GM12878 (cell line): ENCODE results near the gene NAT14. TPM values are rescaled to one million over a fixed set of nuclear protein-coding genes. Genes with fewer than 3 reads are reported as not detected.
A peak's percentile ranks its signal among the peaks of the same experiment; 100 is the strongest.

Experiments used
- ATAC-seq: fragments of 200-7000 bp; cut with Tn5 transposase; 3 replicates; pipeline ENCODE4 v1.9.1; 2020; ENCODE audit warnings: mild to moderate bottlenecking, moderate library complexity
- BruUV-seq: library from RNA; stranded (reverse); fragments of 400-500 nt; replicated peaks from 2 replicates; lab custom pipeline; 2021; lab: Mats Ljungman, UMichigan
- CTCF ChIA-PET: fragments of 300-600 bp; sonication (Branson Sonifier 250); formaldehyde crosslinking; extraction: SDS; loops from one replicate; lab custom pipeline; 2021; ENCODE audit warnings: inconsistent platforms; lab: Yijun Ruan, JAX
- POLR2A ChIA-PET: fragments of 350-600 bp; formaldehyde crosslinking; extraction: SDS; loops from one replicate; lab custom pipeline; 2021; ENCODE audit warnings: inconsistent platforms; lab: Charles Lee
- RAD21 ChIA-PET: fragments of 300-600 bp; sonication (Branson Sonifier 250); formaldehyde crosslinking; loops from one replicate; lab custom pipeline; 2023; ENCODE audit warnings: antibody characterized with exemption; ENCODE audit not compliant: unreplicated experiment; lab: Charles Lee
- SMC1A ChIA-PET: fragments of 300-600 bp; sonication (Branson Sonifier 250); formaldehyde crosslinking; loops from one replicate; lab custom pipeline; 2023; ENCODE audit not compliant: unreplicated experiment, uncharacterized antibody; lab: Charles Lee
- DNase-seq: peaks from one replicate; pipeline ENCODE4 v3.0.0-alpha.2; 2011; ENCODE audit warnings: low read depth, low spot score
- FAIRE-seq: peaks from 3 replicates; lab custom pipeline; 2011; peaks lifted over from hg19 to GRCh38; lab: Jason Lieb, UNC
- H2AFZ ChIP-seq: 2 replicates; pipeline ENCODE4 v1.6.0; 2011; ENCODE audit warnings: low read depth, low read length, control low read depth; ENCODE audit not compliant: control insufficient read depth
- H3K27ac ChIP-seq: 2 replicates; pipeline ENCODE4 v1.5.1; 2011; ENCODE audit warnings: control low read depth; ENCODE audit not compliant: control insufficient read depth, insufficient read depth
- H3K27me3 ChIP-seq, 2 experiments: replicated peaks in 1 of 2; 2 replicates each; pipeline versions ENCODE4 v1.6.0 to v1.6.1; 2011; ENCODE audit warnings: low read length in 1 of 2; ENCODE audit not compliant: control insufficient read depth in 2 of 2, insufficient read depth in 2 of 2
- H3K36me3 ChIP-seq, 2 experiments: 2 replicates each; pipeline ENCODE4 v1.5.1; 2011; ENCODE audit warnings: low read length in 1 of 2; ENCODE audit not compliant: control insufficient read depth in 2 of 2, insufficient read depth in 2 of 2
- H3K4me1 ChIP-seq: 2 replicates; pipeline ENCODE4 v1.6.1; 2011; ENCODE audit warnings: mild to moderate bottlenecking, low read length, moderate library complexity, mixed read lengths; ENCODE audit not compliant: control insufficient read depth, insufficient read depth
- H3K4me2 ChIP-seq: 2 replicates; pipeline ENCODE4 v1.6.0; 2011; ENCODE audit warnings: control low read depth; ENCODE audit not compliant: control insufficient read depth, insufficient read depth
- H3K4me3 ChIP-seq: fragments of 200-600 bp; sonication (generic); 2 replicates; pipeline ENCODE4 v1.5.1; 2016
- H3K79me2 ChIP-seq: 2 replicates; pipeline ENCODE4 v1.6.0; 2011; ENCODE audit warnings: low read length; ENCODE audit not compliant: control insufficient read depth, insufficient read depth
- H3K9ac ChIP-seq: 2 replicates; pipeline ENCODE4 v1.8.0; 2011; ENCODE audit warnings: low read length, control low read depth, mixed read lengths; ENCODE audit not compliant: control insufficient read depth, insufficient read depth
- H3K9me3 ChIP-seq: replicated peaks from 3 replicates; pipeline ENCODE4 v1.5.1; 2011; ENCODE audit warnings: mild to moderate bottlenecking, low read length; ENCODE audit not compliant: control insufficient read depth, insufficient read depth
- H4K20me1 ChIP-seq: 2 replicates; pipeline ENCODE4 v1.6.0; 2011; ENCODE audit not compliant: control insufficient read depth, insufficient read depth
- BACH1 ChIP-seq: fragments of 450-650 bp; IDR thresholded peaks from 2 replicates; pipeline ENCODE4 v1.6.1; 2017; ENCODE audit warnings: mild to moderate bottlenecking, borderline replicate concordance
- CBFB ChIP-seq: IDR thresholded peaks from 2 replicates; pipeline ENCODE4 v1.6.1; 2016; ENCODE audit warnings: antibody characterized with exemption, low read depth
- HDAC2 ChIP-seq: fragments of 200-600 bp; sonication (generic); IDR thresholded peaks from 2 replicates; pipeline ENCODE4 v1.6.1; 2017
- HDAC6 ChIP-seq: fragments of 200-600 bp; sonication (generic); IDR thresholded peaks from one replicate; pipeline ENCODE4 v1.8.0; 2017; ENCODE audit warnings: antibody characterized with exemption; ENCODE audit not compliant: unreplicated experiment
- JUNB ChIP-seq: IDR thresholded peaks from 2 replicates; pipeline ENCODE4 v1.6.1; 2016; ENCODE audit warnings: antibody characterized with exemption, mild to moderate bottlenecking
- KAT2A ChIP-seq: conservative IDR thresholded peaks from 2 replicates; pipeline ENCODE4 v1.6.1; 2011; ENCODE audit warnings: low read depth, low read length; ENCODE audit not compliant: control insufficient read depth
- POLR2A ChIP-seq: IDR thresholded peaks from 2 replicates; pipeline ENCODE4 v1.6.1; 2011; ENCODE audit warnings: low read depth, mild to moderate bottlenecking, low read length
- SPI1 ChIP-seq: IDR thresholded peaks from 2 replicates; pipeline ENCODE4 v1.6.1; 2011; ENCODE audit warnings: low read depth, mild to moderate bottlenecking, low read length, moderate library complexity, borderline replicate concordance; ENCODE audit not compliant: insufficient read depth
- TBL1XR1 ChIP-seq: IDR thresholded peaks from 2 replicates; pipeline ENCODE4 v1.6.1; 2012; ENCODE audit warnings: low read depth, low read length, improper control_type of control experiment
- WRNIP1 ChIP-seq: IDR thresholded peaks from 2 replicates; pipeline ENCODE4 v1.6.1; 2011; ENCODE audit warnings: low read depth, low read length, improper control_type of control experiment, borderline replicate concordance
- YBX1 ChIP-seq: fragments of 450-650 bp; IDR thresholded peaks from 2 replicates; pipeline ENCODE4 v1.6.1; 2016; ENCODE audit warnings: antibody characterized with exemption
- ZBED1 ChIP-seq: IDR thresholded peaks from 2 replicates; pipeline ENCODE4 v1.6.1; 2016; ENCODE audit warnings: borderline replicate concordance
- WGBS: methylation state at CpG from one replicate; pipeline ENCODE4 v1.1.6; 2016; ENCODE audit warnings: low lambda C conversion rate; ENCODE audit not compliant: insufficient replicate concordance, insufficient coverage; ENCODE audit errors: missing lambda C conversion rate; 5-methylcytosine and 5-hydroxymethylcytosine counted together
- in situ Hi-C: fragments of 300-500 bp; cut with MboI; formaldehyde crosslinking; loops from 9 replicates; pipeline ENCODE4 v1.14.3; 2018; ENCODE audit warnings: mixed read lengths
- intact Hi-C: fragments of 100-400 bp; cut with micrococcal nuclease; formaldehyde crosslinking; loops from one replicate; pipeline ENCODE4 v1.14.2; 2022; ENCODE audit not compliant: unreplicated experiment
- polyA plus RNA-seq, 11 experiments: library from polyadenylated mRNA; depleted of rRNA in 4 of 11; unstranded in 6 of 11; stranded (reverse) in 5 of 11; fragments of >200 nt; fragmentation: Nextera tagmentation in 4 of 11; fragmentation: Illumina TruSeq in 1 of 11; extraction: Ambion mirVana in 4 of 11; extraction: Trizol in 1 of 11; gene quantifications; 1 replicate in 1 of 11; 2 replicates in 10 of 11; pipeline versions ENCODE4 v1.2.1 to v1.2.3, GENCODE V29; 2011 to 2016; ENCODE audit warnings: inconsistent platforms in 2 of 11, missing spikeins in 2 of 11, low read depth in 1 of 11
- total RNA-seq, 4 experiments: library from RNA; depleted of rRNA in 3 of 4; stranded (reverse); fragments of >200 nt in 3 of 4; fragmentation: Illumina TruSeq in 1 of 4; extraction: Trizol in 1 of 4; gene quantifications; 2 replicates each; pipeline versions ENCODE4 v1.2.1 to v1.2.3, GENCODE V29; 2013 to 2021
- TF ChIP-seq, protein P1 (sequence below): fragments of 450-650 bp; IDR thresholded peaks from 2 replicates; pipeline ENCODE4 v1.6.1; 2016; ENCODE audit warnings: mild to moderate bottlenecking
- TF ChIP-seq, protein P2 (sequence below): fragments of 450-650 bp; IDR thresholded peaks from 2 replicates; pipeline ENCODE4 v1.6.1; 2018; ENCODE audit warnings: mild to moderate bottlenecking, low read depth, moderate library complexity; ENCODE audit not compliant: partially characterized antibody
- TF ChIP-seq, protein P3 (sequence below): IDR thresholded peaks from 2 replicates; pipeline ENCODE4 v1.6.1; 2011; ENCODE audit warnings: low read depth, low read length, improper control_type of control experiment, borderline replicate concordance

Gene NAT14
- total and polyA plus RNA-seq, 10 of the 15 experiments (the other 5 are each of a cell fraction or from before 2014, with no cell fraction given), result 0.87 to 23.6 (median 9.7) TPM

DNA sequence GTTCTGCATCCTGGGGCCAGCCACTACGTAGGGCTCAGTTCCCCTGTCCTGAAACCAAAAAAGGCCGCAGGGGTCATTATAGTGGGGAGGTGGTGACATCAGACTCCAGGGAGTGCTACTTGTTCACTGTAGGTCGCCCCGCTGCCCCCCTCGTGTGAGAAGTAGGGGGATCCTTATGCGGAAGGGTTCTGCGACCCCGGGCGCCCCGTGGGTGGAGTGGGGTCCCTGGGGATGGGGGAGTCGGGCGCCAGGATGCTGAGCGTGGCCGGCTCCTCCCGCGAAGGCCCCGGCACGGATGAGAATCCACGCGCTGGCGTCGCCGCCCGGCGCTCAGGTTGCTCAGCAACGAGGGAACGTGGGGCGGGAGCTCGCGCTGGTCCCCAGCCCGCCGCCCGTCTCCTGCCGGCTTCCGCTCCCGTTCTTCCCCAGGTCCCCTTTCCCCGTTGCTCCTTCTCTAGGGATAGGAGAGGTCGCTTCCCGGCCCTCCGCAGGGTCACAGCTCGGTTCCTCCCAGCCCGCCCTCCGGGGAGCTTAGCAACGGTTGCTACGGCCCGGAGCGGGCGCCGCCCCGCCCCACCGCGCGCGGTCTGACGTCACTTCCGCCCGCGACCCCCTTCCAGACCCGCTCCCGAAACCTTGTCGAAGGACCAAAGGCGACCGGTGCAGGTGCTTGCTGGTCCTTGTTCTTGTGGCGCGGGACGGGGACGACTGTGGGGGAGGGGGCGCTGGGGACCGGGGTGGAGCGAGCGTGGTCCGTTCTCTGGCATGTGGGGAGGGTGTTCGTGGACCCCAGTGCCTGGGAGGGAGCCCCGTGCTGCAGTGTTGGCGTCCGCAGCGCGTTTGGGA, at the start of gene NAT14 (continued):
- TF ChIP-seq WRNIP1, result no peak
- TF ChIP-seq POLR2A, result peak; percentile 34
- TF ChIP-seq TBL1XR1, result no peak
- TF ChIP-seq KAT2A, result no peak
- TF ChIP-seq BACH1, result peak; percentile 47; the same call in 1 of the 2 replicates
- no peak for TF ChIP-seq YBX1
- TF ChIP-seq, all 136 proteins: peak for 26

DNA sequence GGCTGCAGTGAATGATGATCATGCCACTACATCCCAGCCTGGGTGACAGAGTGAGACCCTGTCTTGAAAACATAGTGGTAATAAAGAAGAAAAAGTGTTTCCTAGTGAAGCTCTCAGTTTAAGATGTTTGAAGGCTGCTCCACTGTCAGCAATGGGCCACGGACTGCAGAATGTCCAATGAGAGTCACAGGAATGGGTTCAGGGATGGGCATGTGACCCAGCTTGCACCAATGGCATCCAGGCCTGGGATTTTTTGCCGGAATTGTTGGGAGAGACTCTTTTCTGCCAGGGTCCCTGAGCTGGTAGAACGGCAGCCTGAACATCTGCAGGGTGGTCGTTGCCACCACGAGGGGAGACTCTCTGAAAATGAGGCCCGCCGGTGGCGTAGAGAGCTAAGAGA, 48.1 kb upstream of the NAT14 start:
- POLR2A ChIA-PET, result no interaction called here

More for the DNA sequence above, 48.1 kb upstream of the NAT14 start:
- DNase-seq, result no peak
- intact Hi-C loops (no loop called here), in situ Hi-C loops (no loop called here)
- Histone ChIP-seq H3K27ac (no peak overlapping the region), H3K4me1 (no peaks in the 10 kb centered on the region; the same call in 1 of the 2 replicates), H3K9ac (no peak overlapping the region), H3K27me3 (no peaks in the 10 kb centered on the region; a peak in 1 of 4 replicates), H3K36me3 (no peaks in the 10 kb centered on the region), H3K79me2 (no peaks in the 10 kb centered on the region), H4K20me1 (no peaks in the 10 kb centered on the region), H3K4me2 (no peak overlapping the region), H2AFZ (no peak overlapping the region), H3K9me3 (no peaks in the 10 kb centered on the region; the same call in 2 of the 3 replicates), H3K4me3 (no peak overlapping the region)
- SMC1A ChIA-PET, result interaction anchor here (0.6 kb wide), 1 partner anchor 81 kb away, joined by 3 read pairs; no protein-coding TSS in a partner anchor
- TF ChIP-seq HDAC6 (no peak), SPI1 (no peak), HDAC2 (no peak), CBFB (no peak), JUNB (no peak), ZBED1 (no peak)
- TF ChIP-seq, protein P1, sequence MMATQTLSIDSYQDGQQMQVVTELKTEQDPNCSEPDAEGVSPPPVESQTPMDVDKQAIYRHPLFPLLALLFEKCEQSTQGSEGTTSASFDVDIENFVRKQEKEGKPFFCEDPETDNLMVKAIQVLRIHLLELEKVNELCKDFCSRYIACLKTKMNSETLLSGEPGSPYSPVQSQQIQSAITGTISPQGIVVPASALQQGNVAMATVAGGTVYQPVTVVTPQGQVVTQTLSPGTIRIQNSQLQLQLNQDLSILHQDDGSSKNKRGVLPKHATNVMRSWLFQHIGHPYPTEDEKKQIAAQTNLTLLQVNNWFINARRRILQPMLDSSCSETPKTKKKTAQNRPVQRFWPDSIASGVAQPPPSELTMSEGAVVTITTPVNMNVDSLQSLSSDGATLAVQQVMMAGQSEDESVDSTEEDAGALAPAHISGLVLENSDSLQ, result no peak
- TF ChIP-seq, protein P2, sequence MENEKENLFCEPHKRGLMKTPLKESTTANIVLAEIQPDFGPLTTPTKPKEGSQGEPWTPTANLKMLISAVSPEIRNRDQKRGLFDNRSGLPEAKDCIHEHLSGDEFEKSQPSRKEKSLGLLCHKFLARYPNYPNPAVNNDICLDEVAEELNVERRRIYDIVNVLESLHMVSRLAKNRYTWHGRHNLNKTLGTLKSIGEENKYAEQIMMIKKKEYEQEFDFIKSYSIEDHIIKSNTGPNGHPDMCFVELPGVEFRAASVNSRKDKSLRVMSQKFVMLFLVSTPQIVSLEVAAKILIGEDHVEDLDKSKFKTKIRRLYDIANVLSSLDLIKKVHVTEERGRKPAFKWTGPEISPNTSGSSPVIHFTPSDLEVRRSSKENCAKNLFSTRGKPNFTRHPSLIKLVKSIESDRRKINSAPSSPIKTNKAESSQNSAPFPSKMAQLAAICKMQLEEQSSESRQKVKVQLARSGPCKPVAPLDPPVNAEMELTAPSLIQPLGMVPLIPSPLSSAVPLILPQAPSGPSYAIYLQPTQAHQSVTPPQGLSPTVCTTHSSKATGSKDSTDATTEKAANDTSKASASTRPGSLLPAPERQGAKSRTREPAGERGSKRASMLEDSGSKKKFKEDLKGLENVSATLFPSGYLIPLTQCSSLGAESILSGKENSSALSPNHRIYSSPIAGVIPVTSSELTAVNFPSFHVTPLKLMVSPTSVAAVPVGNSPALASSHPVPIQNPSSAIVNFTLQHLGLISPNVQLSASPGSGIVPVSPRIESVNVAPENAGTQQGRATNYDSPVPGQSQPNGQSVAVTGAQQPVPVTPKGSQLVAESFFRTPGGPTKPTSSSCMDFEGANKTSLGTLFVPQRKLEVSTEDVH, result no peak
- TF ChIP-seq, protein P3, sequence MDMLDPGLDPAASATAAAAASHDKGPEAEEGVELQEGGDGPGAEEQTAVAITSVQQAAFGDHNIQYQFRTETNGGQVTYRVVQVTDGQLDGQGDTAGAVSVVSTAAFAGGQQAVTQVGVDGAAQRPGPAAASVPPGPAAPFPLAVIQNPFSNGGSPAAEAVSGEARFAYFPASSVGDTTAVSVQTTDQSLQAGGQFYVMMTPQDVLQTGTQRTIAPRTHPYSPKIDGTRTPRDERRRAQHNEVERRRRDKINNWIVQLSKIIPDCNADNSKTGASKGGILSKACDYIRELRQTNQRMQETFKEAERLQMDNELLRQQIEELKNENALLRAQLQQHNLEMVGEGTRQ, result no peak
- FAIRE-seq, result no peak
- 33% methylated on average over 8 of the region's 8 CpGs for WGBS
- ATAC-seq, result no peak
- RAD21 ChIA-PET, result interaction anchor here (0.9 kb wide), 1 partner anchor 74 kb away, joined by 3 read pairs; no protein-coding TSS in a partner anchor
- no TSS peak for BruUV-seq
- CTCF ChIA-PET, result interaction anchor here (0.8 to 1.5 kb wide), 4 partner anchors 17 to 67 kb away, joined by 3 to 4 read pairs (median 4); no protein-coding TSS in a partner anchor
